GM12865 (cell line): ENCODE measurements around the gene PSMG3.

Experiments
- DNase-seq: peaks from one replicate; pipeline ENCODE4 v3.0.0; 2010; ENCODE audit warnings: low read depth
- H3K4me3 ChIP-seq: 2 replicates; pipeline ENCODE4 v1.5.1; 2011; ENCODE audit warnings: mild to moderate bottlenecking, low read depth, low read length, control low read depth
- CTCF ChIP-seq: IDR thresholded peaks from 2 replicates; pipeline ENCODE4 v1.5.1; 2011; ENCODE audit warnings: low read length, control low read depth, low read depth, inconsistent platforms; ENCODE audit not compliant: insufficient read depth; ENCODE audit errors: missing control alignments

PSMG3 gene

DNA sequence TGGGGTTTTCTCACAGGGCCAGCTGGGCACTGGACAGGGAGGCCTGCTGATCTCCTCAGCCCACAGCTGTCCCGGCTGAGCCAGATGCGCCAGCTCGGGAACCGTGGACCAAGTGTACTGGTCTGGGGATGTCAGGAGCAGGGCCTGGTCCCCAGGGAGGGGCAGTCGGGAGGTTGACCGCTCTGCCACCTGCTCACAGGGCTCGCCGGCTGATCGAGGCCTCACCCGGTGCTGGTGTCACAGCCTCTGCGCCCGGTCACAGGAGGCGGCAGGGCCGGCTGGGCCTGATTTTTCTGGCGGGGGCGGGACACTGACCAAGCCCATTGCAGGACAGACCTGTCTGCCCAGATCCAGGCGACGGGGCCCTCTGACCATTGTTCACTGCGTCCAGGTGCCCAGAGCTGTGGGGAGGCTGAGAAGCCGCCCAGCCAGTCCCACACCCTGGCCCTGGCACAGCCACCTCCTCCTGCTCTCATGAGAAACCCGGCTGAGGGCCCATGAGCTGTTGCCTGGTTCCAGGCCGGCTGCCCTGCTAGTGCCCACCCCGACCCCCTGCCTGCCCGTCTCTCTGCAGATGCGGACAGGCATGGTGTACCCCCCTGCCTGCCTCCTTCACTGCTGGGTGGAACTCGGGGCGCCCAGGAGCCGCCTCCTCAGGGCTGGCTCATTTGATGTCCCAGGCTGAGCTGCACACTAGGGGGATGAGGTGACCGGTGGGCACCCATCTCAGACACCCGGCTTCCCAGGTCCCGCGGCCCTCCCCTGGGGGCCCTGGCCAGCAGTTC lies 10.8 kb downstream of the PSMG3 start:
- DNase-seq, result no peak
- no peak overlapping the region for H3K4me3 ChIP-seq
- TF ChIP-seq CTCF, result no peak

- no peak overlapping the region for H3K4me3 ChIP-seq
- DNase-seq, result no peak
- no peak for TF ChIP-seq CTCF
Measured at GRCh38 chr7:1558181-1558811, 11.5 kb downstream of the PSMG3 start.

- H3K4me3 ChIP-seq, result no peak overlapping the region
- no peak for DNase-seq
- no peak for TF ChIP-seq CTCF
Measured at GRCh38 chr7:1557771-1558170, 12.1 kb downstream of the PSMG3 start.

- no peak for TF ChIP-seq CTCF
- no peak overlapping the region for H3K4me3 ChIP-seq
- no peak for DNase-seq
Measured at GRCh38 chr7:1557006-1557405, 12.8 kb downstream of the PSMG3 start.

- TF ChIP-seq CTCF, result peak; percentile 35
- DNase-seq, result peak; percentile 51
- H3K4me3 ChIP-seq, result no peak within 1 kb of the TSS
Measured at GRCh38 chr7:1555813-1556543, 13.9 kb downstream of the PSMG3 start, which contains the start of gene TMEM184A. Gene TMEM184A, minus strand, starts transcription at chr7:1556205. Its CDS starts 721 bp downstream, at chr7:1555484.

DNA sequence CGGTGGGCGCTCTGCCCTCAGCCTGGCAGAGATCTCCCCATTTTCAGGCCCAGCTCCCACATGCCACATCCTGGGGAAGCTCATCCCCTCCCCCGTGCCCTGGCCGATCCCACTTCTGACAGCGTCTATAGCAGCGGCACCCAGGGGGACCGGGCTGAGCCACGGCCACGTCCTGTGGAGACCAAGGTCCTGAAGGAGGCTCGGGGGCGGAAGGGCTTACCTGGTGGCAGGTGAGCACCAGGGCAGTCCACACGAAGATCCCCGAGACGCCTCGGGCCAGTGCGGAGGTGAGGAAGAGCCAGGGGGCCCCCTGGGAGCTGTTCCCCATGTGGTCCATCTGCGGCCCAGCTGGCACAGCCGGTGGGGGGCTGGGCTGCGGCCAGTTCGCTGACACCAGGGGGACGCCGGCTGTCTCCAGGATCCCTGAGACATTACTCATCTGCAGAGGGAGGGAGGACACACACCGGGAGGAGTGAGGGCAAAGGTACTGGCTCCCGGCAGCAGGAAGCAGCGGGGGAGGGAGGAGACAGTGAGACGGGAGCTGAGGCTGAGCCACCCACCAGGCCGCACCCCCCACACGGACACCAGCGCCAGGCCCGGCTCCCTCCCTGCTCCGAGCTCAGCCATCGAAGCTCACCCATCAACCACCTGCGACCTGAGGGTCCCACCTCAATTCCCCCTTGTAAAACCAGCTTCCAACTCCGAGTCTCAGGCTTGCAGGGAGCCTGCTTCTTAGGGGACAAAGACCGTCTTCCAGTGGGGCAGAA lies 14.6 kb downstream of the PSMG3 start:
- H3K4me3 ChIP-seq, result no peak overlapping the region
- no peak for DNase-seq
- TF ChIP-seq CTCF, result no peak
